Mammary epithelial cell (primary cell): Measurements from ENCODE around the gene AQP6.

Source experiments
- CTCF ChIP-seq, 2 donors: IDR thresholded peaks in 1 of 2; conservative IDR thresholded peaks in 1 of 2; 2 replicates each; pipeline ENCODE4 v1.5.1; 2011 to 2012; ENCODE audit warnings: inconsistent platforms in 2 of 2, low read length in 2 of 2, mild to moderate bottlenecking in 2 of 2, control low read depth in 1 of 2, low read depth in 1 of 2; ENCODE audit not compliant: insufficient read depth in 1 of 2; ENCODE audit errors: extremely low read depth in 1 of 2
- EZH2 ChIP-seq: IDR thresholded peaks from 2 replicates; pipeline ENCODE4 v1.6.1; 2012; ENCODE audit warnings: low read length, inconsistent platforms, borderline replicate concordance

- no peak for TF ChIP-seq CTCF (conservative IDR thresholded peaks at IDR 0.05 in 1 of 2, IDR thresholded peaks at IDR 0.05 in 1 of 2; ENCODE audit: extremely low read depth in 1 of 2, insufficient read depth in 1 of 2, low read depth in 1 of 2, low read length in 2 of 2)
- TF ChIP-seq EZH2: no peak
Measured at GRCh38 chr12:49980501-49981349, 8.0 kb downstream of the AQP6 start.
